Keratinocyte (primary cell): ENCODE data around the gene CBLN3. TPM values are rescaled to one million over a fixed set of nuclear protein-coding genes. Genes with fewer than 3 reads are reported as not detected.

Experiments used
- DNase-seq: peaks from one replicate; pipeline ENCODE4 v3.0.0-alpha.2; 2011; ENCODE audit warnings: low read depth, missing footprints, low spot score
- FAIRE-seq: peaks from 2 replicates; lab custom pipeline; 2011; peaks lifted over from hg19 to GRCh38; lab: Jason Lieb, UNC
- H2AFZ ChIP-seq: 2 replicates; pipeline ENCODE4 v1.6.0; 2012; ENCODE audit warnings: low read length, control low read depth, inconsistent platforms; ENCODE audit not compliant: control insufficient read depth
- H3K27ac ChIP-seq: 2 replicates; pipeline ENCODE4 v1.5.1; 2011; ENCODE audit warnings: low read length; ENCODE audit not compliant: control insufficient read depth, insufficient read depth
- H3K27me3 ChIP-seq: 3 replicates; pipeline ENCODE4 v1.6.0; 2011; ENCODE audit warnings: low read length; ENCODE audit not compliant: control insufficient read depth, insufficient read depth; ENCODE audit errors: extremely low read depth
- H3K36me3 ChIP-seq, 2 experiments: 2 replicates in 1 of 2; 3 replicates in 1 of 2; pipeline ENCODE4 v1.5.1; 2011; ENCODE audit warnings: low read length in 2 of 2, mild to moderate bottlenecking in 1 of 2; ENCODE audit not compliant: control insufficient read depth in 2 of 2, insufficient read depth in 2 of 2; ENCODE audit errors: extremely low read depth in 1 of 2
- H3K4me1 ChIP-seq: 3 replicates; pipeline ENCODE4 v1.5.1; 2011; ENCODE audit warnings: low read length; ENCODE audit not compliant: control insufficient read depth, insufficient read depth; ENCODE audit errors: extremely low read depth
- H3K4me2 ChIP-seq: 3 replicates; pipeline ENCODE4 v1.6.0; 2011; ENCODE audit warnings: low read depth, low read length; ENCODE audit not compliant: control insufficient read depth, insufficient read depth; ENCODE audit errors: extremely low read depth
- H3K4me3 ChIP-seq, 3 experiments: fragments of 200-600 bp in 1 of 3; sonication (generic) in 1 of 3; 2 replicates in 2 of 3; 3 replicates in 1 of 3; pipeline ENCODE4 v1.5.1; 2011 to 2016; ENCODE audit warnings: low read length in 3 of 3, mild to moderate bottlenecking in 3 of 3, control low read depth in 2 of 3, inconsistent platforms in 1 of 3, low read depth in 1 of 3, mixed read lengths in 1 of 3, mixed run types in 1 of 3, moderate library complexity in 1 of 3; ENCODE audit not compliant: control insufficient read depth in 2 of 3, insufficient read depth in 2 of 3; ENCODE audit errors: extremely low read depth in 1 of 3
- H3K79me2 ChIP-seq: 2 replicates; pipeline ENCODE4 v1.6.0; 2012; ENCODE audit warnings: low read length; ENCODE audit not compliant: control insufficient read depth, insufficient read depth
- H3K9ac ChIP-seq: 3 replicates; pipeline ENCODE4 v1.6.0; 2011; ENCODE audit warnings: low read length; ENCODE audit not compliant: control insufficient read depth, insufficient read depth; ENCODE audit errors: extremely low read depth
- H3K9me1 ChIP-seq: 3 replicates; pipeline ENCODE4 v1.6.0; 2011; ENCODE audit warnings: low read length; ENCODE audit not compliant: control insufficient read depth, insufficient read depth; ENCODE audit errors: extremely low read depth
- H3K9me3 ChIP-seq: 2 replicates; pipeline ENCODE4 v1.5.1; 2012; ENCODE audit warnings: low read depth, low read length; ENCODE audit not compliant: control insufficient read depth
- H4K20me1 ChIP-seq: 3 replicates; pipeline ENCODE4 v1.6.0; 2011; ENCODE audit warnings: low read length; ENCODE audit not compliant: control insufficient read depth, insufficient read depth; ENCODE audit errors: extremely low read depth
- EZH2 ChIP-seq: IDR thresholded peaks from one replicate; pipeline ENCODE4 v1.6.1; 2012; ENCODE audit warnings: inconsistent platforms, mild to moderate bottlenecking, low read length, moderate library complexity
- dilution Hi-C: fragments of 300-500 bp; cut with MboI; formaldehyde crosslinking; loops from one replicate; pipeline ENCODE4 v1.7.0; 2020; ENCODE audit warnings: low sequenced_read_pairs; ENCODE audit not compliant: extremely low pct_ligation_motif_present
- polyA plus RNA-seq, 5 experiments: library from polyadenylated mRNA; depleted of rRNA in 3 of 5; stranded (reverse) in 3 of 5; stranded (forward) in 1 of 5; unstranded in 1 of 5; fragments of >200 nt; gene quantifications; 1 replicate in 1 of 5; 2 replicates in 3 of 5; 3 replicates in 1 of 5; pipeline versions ENCODE4 v1.2.1 to v1.2.3, GENCODE V29; 2011 to 2012; ENCODE audit warnings: missing spikeins in 2 of 5, low read depth in 1 of 5, low replicate concordance in 1 of 5
- TF ChIP-seq, protein P1 (sequence below), 3 experiments: IDR thresholded peaks in 1 of 3; conservative IDR thresholded peaks in 1 of 3; optimal IDR thresholded peaks in 1 of 3; 2 replicates in 2 of 3; 3 replicates in 1 of 3; pipeline versions ENCODE3 to v1.5.1; 2011; ENCODE audit warnings: low read length in 3 of 3, mild to moderate bottlenecking in 3 of 3, moderate library complexity in 2 of 3, control low read depth in 1 of 3, inconsistent platforms in 1 of 3; ENCODE audit not compliant: insufficient read depth in 2 of 3; ENCODE audit errors: extremely low read depth in 1 of 3

CBLN3 gene
- polyA plus RNA-seq, 1 donor (not counting 4 experiments of a cell fraction or from before 2014, with no cell fraction given) = 1.6 TPM

DNA sequence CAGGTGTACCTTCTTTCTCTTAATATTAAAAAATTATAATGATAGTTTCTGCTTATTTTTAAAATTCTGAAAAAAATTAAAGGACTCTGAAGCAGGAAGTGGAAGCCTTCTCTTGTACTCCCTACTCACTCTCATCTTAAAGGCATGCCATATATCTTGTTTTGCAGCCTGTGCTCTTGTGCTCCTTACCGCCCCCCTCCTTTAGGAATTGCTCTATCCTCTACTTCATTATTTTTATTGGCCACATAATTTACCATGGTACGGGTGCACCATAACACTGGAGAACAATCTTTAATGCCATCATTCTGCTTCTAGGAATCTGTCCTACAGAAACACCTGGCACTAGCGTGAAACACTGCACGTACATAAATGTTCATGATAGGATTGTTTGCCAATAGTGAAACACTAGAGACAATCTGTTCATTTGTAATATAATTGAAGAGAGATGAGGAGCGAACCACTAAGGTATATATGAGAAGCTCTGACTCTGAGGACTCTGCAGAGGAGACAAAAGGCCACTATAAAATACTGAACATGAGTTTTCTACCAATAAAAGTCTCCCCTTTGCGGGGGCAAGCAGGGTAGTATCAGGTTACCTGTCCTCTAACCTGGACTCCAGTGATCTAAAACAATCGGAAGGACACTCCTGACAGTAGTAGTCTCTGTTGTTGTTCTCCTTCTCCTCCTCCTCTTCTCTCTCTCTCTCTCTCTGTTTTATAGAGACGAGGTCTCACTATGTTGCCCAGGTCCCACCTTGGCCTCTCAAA is 37.0 kb downstream of the CBLN3 start:
- H3K9ac ChIP-seq = peak overlapping the region; percentile 63

DNA sequence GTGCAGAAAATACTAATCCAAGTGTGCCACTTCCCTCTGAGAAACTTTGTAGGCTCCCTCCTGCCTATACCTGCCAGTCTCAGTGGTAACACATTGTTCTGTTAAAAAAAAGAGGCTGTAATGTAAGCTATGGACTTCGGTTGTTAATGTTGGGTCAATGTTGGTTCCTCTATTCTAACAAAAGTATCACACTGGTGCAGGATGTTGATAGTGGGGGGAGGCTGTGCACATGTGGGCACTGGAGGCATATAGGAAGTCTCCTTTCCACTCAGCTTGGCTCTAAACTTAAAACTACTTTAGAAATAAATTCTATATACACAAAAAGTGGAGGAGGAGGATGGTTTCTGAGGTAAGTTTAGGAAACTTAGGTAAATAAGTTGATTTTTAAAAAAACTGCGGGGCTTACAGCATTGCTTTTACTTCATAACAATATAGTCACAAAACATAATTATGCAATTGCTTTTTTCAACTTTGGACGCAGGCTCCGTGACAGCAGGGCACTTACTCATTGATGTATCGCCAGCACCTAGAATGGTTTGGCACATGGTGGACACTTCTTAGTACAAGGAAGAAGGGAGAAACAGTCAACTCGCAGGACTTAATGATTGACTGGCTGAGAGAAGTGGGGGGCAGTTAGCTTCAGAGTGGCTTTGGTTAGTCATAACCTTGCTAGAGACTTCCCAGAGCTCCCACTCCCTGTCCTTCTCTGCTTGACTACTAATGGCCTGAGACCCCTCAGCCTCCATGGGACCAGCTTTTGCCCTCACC is 38.6 kb downstream of the CBLN3 start:
- Histone ChIP-seq H3K27me3 (no peaks in the 10 kb centered on the region), H3K9me1 (no peaks in the 10 kb centered on the region), H3K9me3 (no peaks in the 10 kb centered on the region), H3K36me3 (no peaks in the 10 kb centered on the region), H3K9ac (no peak overlapping the region), H3K27ac (no peak overlapping the region), H3K79me2 (no peaks in the 10 kb centered on the region), H3K4me3 (no peak overlapping the region), H3K4me1 (peaks cover 15% of the 10 kb centered on the region), H2AFZ (no peak overlapping the region), H4K20me1 (no peaks in the 10 kb centered on the region), H3K4me2 (no peak overlapping the region)
- dilution Hi-C loops = no loop called here
- TF ChIP-seq EZH2 = no peak
- TF ChIP-seq, protein P1, sequence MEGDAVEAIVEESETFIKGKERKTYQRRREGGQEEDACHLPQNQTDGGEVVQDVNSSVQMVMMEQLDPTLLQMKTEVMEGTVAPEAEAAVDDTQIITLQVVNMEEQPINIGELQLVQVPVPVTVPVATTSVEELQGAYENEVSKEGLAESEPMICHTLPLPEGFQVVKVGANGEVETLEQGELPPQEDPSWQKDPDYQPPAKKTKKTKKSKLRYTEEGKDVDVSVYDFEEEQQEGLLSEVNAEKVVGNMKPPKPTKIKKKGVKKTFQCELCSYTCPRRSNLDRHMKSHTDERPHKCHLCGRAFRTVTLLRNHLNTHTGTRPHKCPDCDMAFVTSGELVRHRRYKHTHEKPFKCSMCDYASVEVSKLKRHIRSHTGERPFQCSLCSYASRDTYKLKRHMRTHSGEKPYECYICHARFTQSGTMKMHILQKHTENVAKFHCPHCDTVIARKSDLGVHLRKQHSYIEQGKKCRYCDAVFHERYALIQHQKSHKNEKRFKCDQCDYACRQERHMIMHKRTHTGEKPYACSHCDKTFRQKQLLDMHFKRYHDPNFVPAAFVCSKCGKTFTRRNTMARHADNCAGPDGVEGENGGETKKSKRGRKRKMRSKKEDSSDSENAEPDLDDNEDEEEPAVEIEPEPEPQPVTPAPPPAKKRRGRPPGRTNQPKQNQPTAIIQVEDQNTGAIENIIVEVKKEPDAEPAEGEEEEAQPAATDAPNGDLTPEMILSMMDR (optimal IDR thresholded peaks at IDR 0.05 in 1 of 3, IDR thresholded peaks at IDR 0.05 in 1 of 3, conservative IDR thresholded peaks at IDR 0.05 in 1 of 3; ENCODE audit: extremely low read depth in 1 of 3, insufficient read depth in 2 of 3, low read length in 3 of 3) = no peak
- FAIRE-seq (no peak), DNase-seq (no peak)

More for the DNA sequence above, 37.0 kb downstream of the CBLN3 start:
- Histone ChIP-seq H3K36me3 (no peaks in the 10 kb centered on the region), H3K9me3 (no peaks in the 10 kb centered on the region), H3K9me1 (no peaks in the 10 kb centered on the region), H3K4me3 (peak overlapping the region in 2 of 3 experiments; percentile 33 to 40), H3K4me1 (peaks cover 31% of the 10 kb centered on the region), H3K27me3 (no peaks in the 10 kb centered on the region), H3K79me2 (no peaks in the 10 kb centered on the region), H3K27ac (peak overlapping the region; percentile 76), H3K4me2 (peak overlapping the region; percentile 80), H4K20me1 (no peaks in the 10 kb centered on the region), H2AFZ (peak overlapping the region; percentile 82)
- TF ChIP-seq EZH2 = no peak
- TF ChIP-seq, protein P1 (optimal IDR thresholded peaks at IDR 0.05 in 1 of 3, IDR thresholded peaks at IDR 0.05 in 1 of 3, conservative IDR thresholded peaks at IDR 0.05 in 1 of 3; ENCODE audit: extremely low read depth in 1 of 3, insufficient read depth in 2 of 3, low read length in 3 of 3) = peak; percentile 29 to 56 (median 42)
- no peak for DNase-seq
- dilution Hi-C loops = no loop called here
- peak; percentile 20 for FAIRE-seq
